ENCODE results near the gene EDC4.

Gene EDC4

DNA sequence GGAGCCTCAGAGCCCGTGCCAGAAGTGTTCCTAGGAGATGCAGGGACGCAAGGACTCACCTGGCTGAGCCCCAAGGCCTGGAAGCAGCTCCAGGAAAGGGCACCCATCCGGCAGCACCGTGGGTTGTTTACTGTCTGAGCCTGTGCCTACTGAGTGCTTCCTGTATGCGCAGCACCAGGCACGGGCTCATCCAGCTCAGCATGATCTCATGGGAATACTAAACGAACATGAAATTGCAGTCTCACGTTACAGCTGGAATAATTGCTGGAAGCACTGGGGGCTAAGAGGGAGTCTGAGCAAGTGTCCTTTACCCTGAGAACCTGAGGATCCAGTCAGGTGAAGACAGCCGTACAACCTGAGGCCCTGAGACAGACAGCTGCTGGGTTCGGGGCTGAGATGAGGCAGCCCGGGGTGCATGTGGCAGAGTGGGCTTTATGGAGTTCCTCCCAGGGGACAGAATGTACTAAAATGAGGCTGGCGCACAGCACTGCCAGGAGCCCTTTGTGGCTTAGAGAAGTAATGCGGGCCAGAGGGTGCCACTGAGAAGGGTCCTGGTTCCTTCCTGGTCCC, 53.4 kb downstream of the EDC4 start:
- TF ChIP-seq CTCF (conservative IDR thresholded peaks at IDR 0.05; ENCODE audit: low read depth) = 0 out of 2 replicates have a peak, but pooled peaks have one; percentile 12
- POLR2A ChIA-PET (ENCODE audit: low non-redundant PET) = interaction anchor here (0.5 kb wide), 1 partner anchor 110 kb away, joined by 7 read pairs; no protein-coding TSS in a partner anchor
- CTCF ChIA-PET = interaction anchor here (0.8 to 3.3 kb wide), 4 partner anchors 8 to 110 kb away, joined by 4 to 19 read pairs (median 12); no protein-coding TSS in a partner anchor
- peak overlapping the region; percentile 73 for H3K27ac ChIP-seq
- DNase-seq (ENCODE audit: low spot score) = peak; percentile 36

DNA sequence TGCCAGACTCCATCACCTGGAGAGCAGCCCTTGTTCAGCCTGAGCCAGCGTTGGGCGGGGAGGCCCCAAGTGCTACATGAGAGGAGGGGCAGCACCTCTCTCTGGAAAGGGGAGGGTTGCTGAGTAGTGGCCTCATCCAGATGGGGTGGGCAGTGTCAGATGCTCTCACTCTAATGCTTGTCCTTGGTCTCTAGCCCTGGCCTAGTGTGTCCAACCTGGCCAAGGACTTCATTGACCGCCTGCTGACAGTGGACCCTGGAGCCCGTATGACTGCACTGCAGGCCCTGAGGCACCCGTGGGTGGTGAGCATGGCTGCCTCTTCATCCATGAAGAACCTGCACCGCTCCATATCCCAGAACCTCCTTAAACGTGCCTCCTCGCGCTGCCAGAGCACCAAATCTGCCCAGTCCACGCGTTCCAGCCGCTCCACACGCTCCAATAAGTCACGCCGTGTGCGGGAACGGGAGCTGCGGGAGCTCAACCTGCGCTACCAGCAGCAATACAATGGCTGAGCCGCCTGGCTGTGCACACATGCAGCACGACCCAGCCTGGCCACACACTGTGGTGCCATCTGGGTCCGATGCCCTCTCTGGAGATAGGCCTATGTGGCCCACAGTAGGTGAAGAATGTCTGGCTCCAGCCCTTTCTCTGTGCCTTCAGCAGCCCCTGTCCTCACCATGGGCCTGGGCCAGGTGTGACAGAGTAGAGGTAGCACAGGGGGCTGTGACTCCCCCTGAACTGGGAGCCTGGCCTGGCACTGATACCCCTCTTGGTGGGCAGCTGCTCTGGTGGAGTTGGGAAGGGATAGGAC, 54.5 kb downstream of the EDC4 start:
- TF ChIP-seq CTCF (conservative IDR thresholded peaks at IDR 0.05; ENCODE audit: low read depth) = no peak
- no peak for DNase-seq (ENCODE audit: low spot score)
- ChIA-PET CTCF (interaction anchor here (0.6 to 3.3 kb wide), 6 partner anchors 15 to 407 kb away, joined by 3 to 19 read pairs (median 6); no protein-coding TSS in a partner anchor), POLR2A (ENCODE audit: low non-redundant PET) (no interaction called here)
- peak overlapping the region; percentile 73 for H3K27ac ChIP-seq

GRCh38 chr16:67928147-67928546, 55.3 kb downstream of the EDC4 start:
- no peak for TF ChIP-seq CTCF (conservative IDR thresholded peaks at IDR 0.05; ENCODE audit: low read depth)
- POLR2A ChIA-PET (ENCODE audit: low non-redundant PET) = no interaction called here
- DNase-seq (ENCODE audit: low spot score) = no peak
- CTCF ChIA-PET = interaction anchor here (0.5 to 3.3 kb wide), 14 partner anchors 10 to 407 kb away, joined by 3 to 19 read pairs (median 3); partner anchors contain the start of gene NRN1L
- peak overlapping the region; percentile 73; the same call in 1 of the 2 replicates for H3K27ac ChIP-seq

DNA sequence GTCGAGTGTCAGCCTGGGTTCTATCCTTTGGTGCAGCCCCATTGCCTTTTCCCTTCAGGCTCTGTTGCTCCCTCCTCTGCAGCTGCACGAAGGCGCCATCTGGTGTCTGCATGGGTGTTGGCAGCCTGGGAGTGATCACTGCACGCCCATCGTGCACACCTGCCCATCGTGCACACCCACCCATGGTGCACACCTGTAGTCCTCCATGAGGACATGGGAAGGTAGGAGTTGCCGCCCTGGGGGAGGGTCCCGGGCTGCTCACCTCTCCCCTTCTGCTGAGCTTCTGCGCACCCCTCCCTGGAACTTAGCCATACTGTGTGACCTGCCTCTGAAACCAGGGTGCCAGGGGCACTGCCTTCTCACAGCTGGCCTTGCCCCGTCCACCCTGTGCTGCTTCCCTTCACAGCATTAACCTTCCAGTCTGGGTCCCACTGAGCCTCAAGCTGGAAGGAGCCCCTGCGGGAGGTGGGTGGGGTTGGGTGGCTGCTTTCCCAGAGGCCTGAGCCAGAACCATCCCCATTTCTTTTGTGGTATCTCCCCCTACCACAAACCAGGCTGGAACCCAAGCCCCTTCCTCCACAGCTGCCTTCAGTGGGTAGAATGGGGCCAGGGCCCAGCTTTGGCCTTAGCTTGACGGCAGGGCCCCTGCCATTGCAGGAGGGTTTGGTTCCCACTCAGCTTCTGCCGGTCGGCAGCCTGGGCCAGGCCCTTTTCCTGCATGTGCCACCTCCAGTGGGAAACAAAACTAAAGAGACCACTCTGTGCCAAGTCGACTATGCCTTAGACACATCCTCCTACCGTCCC, 55.9 kb downstream of the EDC4 start:
- POLR2A ChIA-PET (ENCODE audit: low non-redundant PET) = no interaction called here
- peak; percentile 92 for TF ChIP-seq CTCF (conservative IDR thresholded peaks at IDR 0.05; ENCODE audit: low read depth)
- DNase-seq (ENCODE audit: low spot score) = peak; percentile 77

GRCh38 chr16:67930191-67930590, 57.3 kb downstream of the EDC4 start:
- no peak overlapping the region for H3K27ac ChIP-seq
- no peak for TF ChIP-seq CTCF (conservative IDR thresholded peaks at IDR 0.05; ENCODE audit: low read depth)
- ChIA-PET POLR2A (ENCODE audit: low non-redundant PET) (no interaction called here), CTCF (interaction anchor here (1.5 kb wide), 1 partner anchor 114 kb away, joined by 9 read pairs; no protein-coding TSS in a partner anchor)
- DNase-seq (ENCODE audit: low spot score) = no peak

More for the DNA sequence above, 55.9 kb downstream of the EDC4 start:
- H3K27ac ChIP-seq = peak overlapping the region; percentile 9; the same call in 1 of the 2 replicates
- CTCF ChIA-PET = interaction anchor here (0.5 to 3.3 kb wide), 17 partner anchors 11 to 408 kb away, joined by 3 to 19 read pairs (median 3); partner anchors contain the start of gene NRN1L

Measured in RWPE1 (cell line).